Adrenal gland (tissue), 5 donors: ENCODE measurements around the gene ATXN7.

Source experiments
- POLR2A ChIP-seq, 2 donors: fragments of 450-650 bp; IDR thresholded peaks; one replicate each; pipeline ENCODE4 v1.6.1; 2017; ENCODE audit warnings: antibody characterized with exemption in 2 of 2, mild to moderate bottlenecking in 2 of 2, moderate library complexity in 1 of 2
- TF ChIP-seq, protein P1 (sequence below), 6 experiments: fragments of 450-650 bp in 4 of 6; fragments of 200-600 bp in 2 of 6; sonication (generic) in 1 of 6; IDR thresholded peaks; 1 replicate in 5 of 6; 2 replicates in 1 of 6; pipeline versions ENCODE4 v1.5.1 to v1.8.0; 2016 to 2021; ENCODE audit warnings: antibody characterized with exemption in 6 of 6, mild to moderate bottlenecking in 2 of 6, moderate library complexity in 1 of 6
- donor health status: DM: no; HTN: no; CAD: no.

DNA sequence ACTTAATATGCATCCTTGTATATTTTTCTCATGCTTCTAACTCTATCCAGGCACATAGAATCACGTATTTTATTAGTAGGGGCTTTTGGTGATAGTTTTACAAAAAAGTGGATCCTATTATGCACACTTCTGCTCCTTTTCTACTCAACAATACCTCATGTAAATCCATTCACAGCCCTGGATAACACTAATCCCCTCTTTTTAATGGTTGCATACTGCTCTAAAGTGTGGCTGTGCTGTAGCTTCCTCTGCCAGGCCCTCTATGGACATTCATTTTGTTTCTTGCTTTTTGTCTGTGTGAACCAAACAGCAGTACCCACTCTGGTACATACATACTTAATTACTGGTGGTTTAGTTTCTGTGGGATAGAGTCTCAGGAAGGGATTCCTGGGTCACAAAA is 99.8 kb downstream of the ATXN7 start:
- TF ChIP-seq, protein P1, sequence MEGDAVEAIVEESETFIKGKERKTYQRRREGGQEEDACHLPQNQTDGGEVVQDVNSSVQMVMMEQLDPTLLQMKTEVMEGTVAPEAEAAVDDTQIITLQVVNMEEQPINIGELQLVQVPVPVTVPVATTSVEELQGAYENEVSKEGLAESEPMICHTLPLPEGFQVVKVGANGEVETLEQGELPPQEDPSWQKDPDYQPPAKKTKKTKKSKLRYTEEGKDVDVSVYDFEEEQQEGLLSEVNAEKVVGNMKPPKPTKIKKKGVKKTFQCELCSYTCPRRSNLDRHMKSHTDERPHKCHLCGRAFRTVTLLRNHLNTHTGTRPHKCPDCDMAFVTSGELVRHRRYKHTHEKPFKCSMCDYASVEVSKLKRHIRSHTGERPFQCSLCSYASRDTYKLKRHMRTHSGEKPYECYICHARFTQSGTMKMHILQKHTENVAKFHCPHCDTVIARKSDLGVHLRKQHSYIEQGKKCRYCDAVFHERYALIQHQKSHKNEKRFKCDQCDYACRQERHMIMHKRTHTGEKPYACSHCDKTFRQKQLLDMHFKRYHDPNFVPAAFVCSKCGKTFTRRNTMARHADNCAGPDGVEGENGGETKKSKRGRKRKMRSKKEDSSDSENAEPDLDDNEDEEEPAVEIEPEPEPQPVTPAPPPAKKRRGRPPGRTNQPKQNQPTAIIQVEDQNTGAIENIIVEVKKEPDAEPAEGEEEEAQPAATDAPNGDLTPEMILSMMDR (IDR thresholded peaks at IDR 0.05): no peak
- TF ChIP-seq POLR2A (IDR thresholded peaks at IDR 0.05): no peak
